Prostate gland (tissue), 2 donors: Measurements from ENCODE around the gene SIPA1L3. TPM values are rescaled to one million over a fixed set of nuclear protein-coding genes. Genes with fewer than 3 reads are reported as not detected.

ENCODE experiments used
- DNase-seq: peaks from one replicate; pipeline ENCODE4 v3.0.0-alpha.2; 2019; ENCODE audit warnings: low spot score
- H3K27ac ChIP-seq, 2 donors: fragments of 200-600 bp; sonication (generic); 2 replicates each; pipeline ENCODE4 v1.5.1; 2017 to 2019
- H3K27me3 ChIP-seq: fragments of 200-600 bp; sonication (generic); replicated peaks from 2 replicates; pipeline ENCODE4 v1.5.1; 2019; ENCODE audit not compliant: insufficient read depth
- H3K36me3 ChIP-seq, 2 donors: fragments of 200-600 bp; sonication (generic); 1 replicate in 1 of 2; 2 replicates in 1 of 2; pipeline versions ENCODE4 v1.5.1 to v1.8.1; 2017 to 2019
- H3K4me1 ChIP-seq: fragments of 200-600 bp; sonication (generic); replicated peaks from 2 replicates; pipeline ENCODE4 v1.5.1; 2019
- H3K4me3 ChIP-seq, 2 donors: fragments of 200-600 bp; sonication (generic); 2 replicates each; pipeline ENCODE4 v1.5.1; 2017 to 2019
- H3K9me3 ChIP-seq: fragments of 200-600 bp; sonication (generic); 2 replicates; pipeline ENCODE4 v1.5.1; 2017
- CTCF ChIP-seq, 4 experiments: fragments of 200-600 bp in 2 of 4; fragments of 450-650 bp in 2 of 4; sonication (generic) in 2 of 4; IDR thresholded peaks; 1 replicate in 3 of 4; 2 replicates in 1 of 4; pipeline ENCODE4 v1.5.1; 2016 to 2019; ENCODE audit warnings: antibody characterized with exemption in 4 of 4, mild to moderate bottlenecking in 2 of 4, moderate library complexity in 2 of 4
- POLR2A ChIP-seq: fragments of 450-650 bp; IDR thresholded peaks from one replicate; pipeline ENCODE4 v1.6.1; 2016; ENCODE audit warnings: antibody characterized with exemption, mild to moderate bottlenecking
- POLR2AphosphoS5 ChIP-seq: sonication (generic); formaldehyde crosslinking; IDR thresholded peaks from one replicate; pipeline ENCODE4 v1.6.1; 2017; ENCODE audit warnings: antibody characterized with exemption
- WGBS: methylation state at CpG from one replicate; pipeline ENCODE4 v1.1.5; 2018; 5-methylcytosine and 5-hydroxymethylcytosine counted together
- intact Hi-C: fragments of 100-400 bp; cut with DNase I; formaldehyde crosslinking; loops from one replicate; pipeline ENCODE4 v1.14.2; 2022
- total RNA-seq, 2 donors: library from RNA; depleted of rRNA; stranded (reverse); fragments of >200 nt; gene quantifications; one replicate each; pipeline ENCODE4 v1.1.0, GENCODE V29; 2016

Gene SIPA1L3
- total RNA-seq, 2 donors from 2014 or later: 48.8 to 63.5 TPM

DNA sequence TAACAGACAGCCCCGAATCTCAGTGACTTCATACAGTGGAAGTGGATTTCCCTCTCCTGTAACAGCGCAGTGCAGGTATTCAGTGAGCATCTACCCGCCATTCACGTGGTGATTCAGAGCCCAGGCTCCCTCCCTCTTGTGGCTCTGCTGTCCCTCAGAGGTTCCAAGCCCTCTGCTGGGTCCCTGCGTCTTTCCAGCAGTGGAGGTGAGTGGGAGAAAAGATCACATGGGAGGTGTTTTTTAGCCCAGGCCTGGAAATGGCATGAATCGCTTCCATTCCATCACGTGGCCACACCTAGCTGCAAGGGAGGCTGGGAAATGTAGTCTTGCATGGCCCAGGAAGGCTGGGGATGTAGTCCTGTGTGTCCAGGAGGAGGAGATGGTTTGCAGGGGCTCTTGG lies 255.6 kb downstream of the SIPA1L3 start:
- TF ChIP-seq POLR2AphosphoS5 (no peak), CTCF (IDR thresholded peaks at IDR 0.05) (no peak), POLR2A (no peak)
- 94% methylated on average over 7 of the region's 7 CpGs for WGBS
- DNase-seq: no peak
- Histone ChIP-seq H3K36me3 (peaks cover 10% of the 10 kb centered on the region in 2 donors), H3K27ac (no peak overlapping the region), H3K27me3 (no peaks in the 10 kb centered on the region), H3K9me3 (no peaks in the 10 kb centered on the region), H3K4me1 (no peaks in the 10 kb centered on the region), H3K4me3 (no peak overlapping the region)
- intact Hi-C loops: no loop called here

GRCh38 chr19:38163419-38164290 lies 256.6 kb downstream of the SIPA1L3 start:
- 94% methylated on average over 23 of the region's 23 CpGs for WGBS
- Histone ChIP-seq H3K9me3 (no peaks in the 10 kb centered on the region), H3K27me3 (no peaks in the 10 kb centered on the region), H3K4me3 (no peak overlapping the region), H3K4me1 (no peaks in the 10 kb centered on the region), H3K36me3 (peaks cover 9 to 10% of the 10 kb centered on the region in 2 donors), H3K27ac (no peak overlapping the region)
- intact Hi-C loops: no loop called here
- no peak for DNase-seq
- TF ChIP-seq POLR2A (no peak), POLR2AphosphoS5 (no peak)

- Histone ChIP-seq H3K4me1 (no peaks in the 10 kb centered on the region), H3K9me3 (no peaks in the 10 kb centered on the region), H3K36me3 (peaks cover 7 to 10% of the 10 kb centered on the region in 2 donors), H3K27me3 (no peaks in the 10 kb centered on the region), H3K4me3 (no peak overlapping the region), H3K27ac (no peak overlapping the region)
- no peak for TF ChIP-seq POLR2A
- TF ChIP-seq CTCF (IDR thresholded peaks at IDR 0.05): no peak
- no peak for TF ChIP-seq POLR2AphosphoS5
- DNase-seq: no peak
- 93% methylated on average over 11 of the region's 25 CpGs for whole genome bisulfite sequencing
- intact Hi-C loops: no loop called here
Measured at GRCh38 chr19:38164526-38164925, 257.5 kb downstream of the SIPA1L3 start.

DNA sequence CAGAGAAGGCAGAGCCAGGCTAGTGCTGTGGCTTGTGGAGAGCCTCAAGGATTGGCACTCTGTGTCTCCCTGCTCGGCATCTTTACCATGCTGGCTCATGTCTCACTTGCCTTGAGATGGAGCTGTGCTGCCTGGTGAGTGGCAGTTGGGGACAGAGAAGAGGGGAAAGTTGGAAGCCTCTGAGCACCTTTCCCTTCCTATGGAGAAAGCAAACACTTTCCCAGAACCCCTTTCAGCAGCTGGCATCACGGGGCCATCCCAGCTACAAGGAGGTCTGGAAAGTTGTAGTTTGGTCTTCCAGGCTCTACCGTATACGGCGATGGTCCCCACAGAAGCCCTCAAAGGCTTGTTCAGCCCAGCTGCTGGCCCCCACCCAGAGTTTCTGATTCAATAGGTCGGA lies 258.3 kb downstream of the SIPA1L3 start:
- H3K27ac ChIP-seq: no peak overlapping the region
- H3K9me3 ChIP-seq: no peaks in the 10 kb centered on the region
- 85% methylated on average over 6 of the region's 6 CpGs for WGBS
- H3K27me3 ChIP-seq: no peaks in the 10 kb centered on the region
- peaks cover 7 to 10% of the 10 kb centered on the region in 2 donors for H3K36me3 ChIP-seq
- TF ChIP-seq POLR2A: no peak
- TF ChIP-seq CTCF (IDR thresholded peaks at IDR 0.05): no peak
- TF ChIP-seq POLR2AphosphoS5: no peak
- no peaks in the 10 kb centered on the region for H3K4me1 ChIP-seq
- DNase-seq: no peak
- intact Hi-C loops: no loop called here
- H3K4me3 ChIP-seq: no peak overlapping the region

- Histone ChIP-seq H3K4me1 (no peaks in the 10 kb centered on the region), H3K27me3 (no peaks in the 10 kb centered on the region), H3K36me3 (no peaks in the 10 kb centered on the region), H3K4me3 (no peak overlapping the region), H3K27ac (no peak overlapping the region), H3K9me3 (no peaks in the 10 kb centered on the region)
- TF ChIP-seq CTCF (IDR thresholded peaks at IDR 0.05) (no peak), POLR2A (no peak), POLR2AphosphoS5 (no peak)
- 92% methylated on average over 4 of the region's 4 CpGs for WGBS
- intact Hi-C loops: no loop called here
- no peak for DNase-seq
Measured at GRCh38 chr19:38168637-38169036, 261.6 kb downstream of the SIPA1L3 start.
